GM03348 (cell line): Measurements from ENCODE around the gene DGKZ.

Source experiments
- DNase-seq: peaks from one replicate; pipeline ENCODE4 v3.0.0; 2012; ENCODE audit warnings: low spot score

The DGKZ gene

DNA sequence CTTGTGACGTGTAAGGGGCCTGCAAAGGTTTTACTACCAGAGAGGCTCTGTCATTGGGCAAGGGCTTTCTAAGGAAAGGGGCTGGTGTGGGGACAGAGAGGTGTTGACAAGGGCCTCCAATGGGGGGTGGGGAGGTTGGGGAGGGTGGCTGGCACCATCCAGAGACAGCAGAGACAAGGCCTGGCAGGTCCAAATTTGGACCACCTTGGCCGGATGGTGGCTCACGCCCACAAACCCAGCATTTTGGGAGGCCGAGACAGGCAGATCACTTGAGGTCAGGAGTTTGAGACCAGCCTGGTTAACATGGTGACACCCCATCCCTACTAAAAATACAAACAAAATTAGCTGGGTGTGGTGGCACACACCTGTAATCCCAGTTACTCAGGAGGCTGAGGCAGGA, 46.5 kb downstream of the DGKZ start:
- no peak for DNase-seq

DNA sequence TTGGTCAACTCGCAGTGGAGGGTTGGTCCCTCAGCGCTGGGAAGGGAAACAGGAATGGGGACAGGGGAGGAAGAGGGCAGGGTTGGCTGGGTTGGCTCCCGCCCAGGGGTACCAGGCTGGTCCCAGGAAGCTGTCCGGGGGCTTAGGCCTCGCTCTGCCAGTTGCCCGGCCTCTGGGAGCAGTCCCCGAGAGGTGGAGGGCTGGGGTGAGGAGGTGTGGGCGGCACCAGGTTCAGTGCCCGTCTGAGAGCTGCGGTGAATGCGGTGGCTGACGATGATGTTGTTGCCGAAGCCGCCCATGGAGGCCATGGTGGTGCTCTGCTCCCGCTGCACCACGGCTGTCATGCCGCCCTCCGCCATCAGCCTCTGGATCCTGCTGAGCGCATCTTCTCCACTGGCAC, 50.3 kb downstream of the DGKZ start:
- no peak for DNase-seq

DNA sequence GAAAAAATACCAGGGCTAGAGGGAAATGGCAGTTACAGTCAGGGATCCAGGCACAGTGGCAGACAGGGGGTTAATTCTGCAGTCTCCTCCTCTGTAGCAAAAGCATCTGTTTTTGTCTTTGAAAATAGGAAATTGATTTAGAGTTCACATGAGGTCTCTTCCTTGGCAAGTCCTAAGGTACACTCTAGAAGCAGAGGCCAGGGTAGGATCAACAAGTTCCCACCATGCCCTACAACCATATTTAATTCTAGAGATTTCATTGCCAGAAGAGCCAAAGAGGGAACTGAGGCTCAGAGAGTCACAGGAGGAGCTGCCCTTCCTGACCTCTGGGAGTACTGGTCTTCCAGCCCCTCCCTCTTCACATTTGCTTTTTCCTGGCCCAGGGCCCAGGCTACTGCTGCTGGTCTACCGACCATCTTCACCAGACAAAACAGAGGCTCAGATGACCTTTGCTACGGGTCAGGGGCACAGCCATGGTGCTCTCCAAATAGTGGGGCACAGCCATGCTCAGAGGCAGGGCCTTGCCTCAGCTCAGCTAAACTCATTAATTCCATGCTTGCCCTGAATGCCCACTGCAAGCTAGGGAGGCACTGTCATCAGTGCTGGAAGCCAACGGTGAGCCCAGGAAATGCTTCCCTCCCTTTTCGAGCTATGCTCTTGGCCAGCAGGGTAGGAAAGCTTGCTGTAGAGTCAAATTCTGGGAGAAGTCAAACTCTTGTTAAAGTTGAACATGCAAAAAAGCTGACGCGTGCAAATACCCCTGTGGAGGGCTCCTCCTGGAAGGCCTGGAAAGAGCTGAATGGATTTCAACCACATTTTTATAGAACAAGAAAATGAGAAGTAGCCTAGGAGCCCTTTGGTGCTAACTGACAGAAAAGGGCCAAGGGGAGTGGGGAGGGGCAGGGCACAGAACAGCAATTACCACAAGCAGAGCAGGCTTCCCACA, 56.0 kb downstream of the DGKZ start:
- no peak for DNase-seq

DNA sequence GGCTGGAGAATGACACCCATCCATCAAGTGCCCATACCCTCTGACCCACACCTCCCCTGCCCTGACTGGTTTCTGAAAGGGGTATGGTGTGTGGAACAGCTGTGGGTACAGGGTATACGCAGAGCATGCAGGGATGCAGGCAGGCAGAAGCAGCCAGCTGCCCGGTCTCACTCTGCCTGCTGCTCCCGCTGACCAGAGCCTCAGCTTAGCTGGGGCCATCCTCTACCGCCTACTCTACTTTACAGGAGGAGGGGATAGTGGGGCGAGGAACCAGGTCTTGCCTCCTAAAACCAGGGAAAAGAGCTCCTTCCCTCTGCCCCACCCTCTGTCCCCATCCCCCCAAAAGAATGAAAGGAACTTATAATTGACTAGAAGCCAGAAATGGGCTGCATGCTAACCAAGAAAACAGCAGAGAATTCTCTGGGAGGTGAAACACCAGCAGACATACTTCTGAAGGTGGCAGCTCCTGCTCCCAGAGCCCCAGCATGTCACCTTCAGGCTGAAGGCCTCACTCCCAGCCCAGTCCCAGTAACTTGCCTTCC, 57.3 kb downstream of the DGKZ start:
- DNase-seq: peak; percentile 58

DNA sequence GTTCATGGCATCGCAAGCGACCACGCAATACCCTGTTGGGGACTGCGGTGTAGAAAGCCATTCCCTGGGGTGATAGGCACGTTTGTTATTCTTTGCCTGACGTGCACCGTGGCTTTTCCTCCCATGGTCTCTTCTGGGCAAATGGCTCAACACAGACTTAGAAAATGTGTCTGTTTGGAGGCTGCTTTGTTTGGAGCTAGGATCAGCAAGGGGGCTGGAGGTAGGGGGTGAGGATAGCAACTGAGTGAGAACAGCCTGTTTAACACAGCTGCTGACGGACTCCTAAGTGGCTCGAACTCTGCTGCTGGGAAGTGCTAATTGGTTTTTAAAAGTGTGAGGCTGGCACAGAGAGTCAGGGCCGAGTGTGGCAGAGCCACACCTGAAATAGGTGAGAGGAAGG, 60.4 kb downstream of the DGKZ start:
- no peak for DNase-seq

DNA sequence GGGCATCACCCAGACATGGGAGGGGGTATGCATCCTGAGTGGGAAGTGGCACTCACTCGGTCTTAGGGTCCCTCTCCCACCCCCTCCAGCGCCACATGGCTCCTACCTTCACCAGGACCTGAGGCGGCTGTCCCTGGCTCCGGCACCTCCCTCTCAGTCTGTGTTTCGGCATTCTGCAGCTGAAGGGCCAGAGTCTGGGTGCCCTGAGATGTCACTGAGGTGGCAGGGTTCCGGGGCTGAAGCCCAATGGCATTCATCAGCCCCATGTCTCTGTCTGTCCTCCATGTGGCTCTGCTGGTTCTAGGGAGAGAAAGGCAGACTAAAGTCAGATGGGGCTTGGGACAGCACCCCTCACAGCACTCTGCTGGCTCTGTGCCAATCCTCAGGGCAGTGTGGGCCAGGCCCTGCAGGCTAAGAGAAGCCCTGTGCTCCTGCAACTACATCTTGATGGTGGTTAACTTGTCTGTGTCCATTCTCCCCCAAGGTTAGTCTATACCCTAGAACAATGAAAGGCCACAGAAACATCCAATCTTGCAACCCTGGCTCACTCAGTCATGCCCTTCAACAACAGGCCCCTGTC, 61.2 kb downstream of the DGKZ start:
- DNase-seq: no peak

DNA sequence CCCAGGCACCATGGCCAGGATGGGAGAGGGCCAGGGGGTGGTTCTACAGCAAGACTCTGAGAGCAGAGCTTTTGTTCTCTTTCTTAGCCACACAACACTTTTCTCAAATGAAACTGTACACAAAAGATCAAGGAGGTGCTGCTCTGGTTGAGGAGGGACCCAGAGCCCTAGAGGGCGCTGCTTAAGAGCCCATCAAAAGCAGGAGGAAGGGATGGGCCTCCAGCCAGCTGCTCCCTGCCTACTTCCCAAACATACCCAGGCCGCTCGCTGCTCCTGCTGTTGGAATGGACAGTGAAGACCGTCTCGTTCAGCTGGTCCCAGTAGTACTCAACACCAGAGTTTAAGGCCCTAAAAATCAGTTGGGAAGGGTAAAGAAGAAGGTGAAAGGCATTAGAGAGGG, 62.8 kb downstream of the DGKZ start:
- no peak for DNase-seq

DNA sequence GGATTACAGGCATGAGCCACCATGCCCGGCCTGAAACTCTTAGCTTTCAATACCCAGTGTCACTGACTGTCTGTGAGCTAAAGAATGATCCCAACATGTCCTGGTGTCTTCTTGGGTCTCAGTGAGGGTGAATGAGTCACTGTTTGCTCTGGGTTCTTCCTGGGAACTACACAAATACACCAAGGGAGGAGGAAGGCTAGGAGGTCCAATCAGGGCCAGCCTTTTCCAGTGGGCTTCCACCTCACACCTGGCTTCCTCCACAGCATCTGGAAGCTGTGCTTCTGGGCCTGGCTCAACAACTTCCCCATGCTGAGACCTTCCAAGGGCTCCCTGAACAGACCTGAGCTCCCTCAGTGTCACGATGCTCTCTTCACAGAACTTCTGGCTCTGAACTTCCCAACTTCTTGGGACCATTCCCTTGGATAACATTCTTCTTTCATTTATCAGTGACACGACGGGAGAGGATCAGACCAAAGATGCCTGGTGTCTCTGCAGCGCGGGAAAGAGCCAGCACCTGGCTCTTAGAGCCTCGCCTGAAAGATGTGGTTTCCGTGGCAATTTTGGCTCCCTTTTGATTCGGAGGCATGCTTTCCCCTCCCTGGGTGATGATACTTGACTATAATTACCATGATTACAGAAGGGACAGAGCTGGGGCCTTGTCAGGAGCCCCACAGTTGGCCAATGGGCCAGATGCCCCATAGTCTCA, 66.7 kb downstream of the DGKZ start:
- no peak for DNase-seq

DNA sequence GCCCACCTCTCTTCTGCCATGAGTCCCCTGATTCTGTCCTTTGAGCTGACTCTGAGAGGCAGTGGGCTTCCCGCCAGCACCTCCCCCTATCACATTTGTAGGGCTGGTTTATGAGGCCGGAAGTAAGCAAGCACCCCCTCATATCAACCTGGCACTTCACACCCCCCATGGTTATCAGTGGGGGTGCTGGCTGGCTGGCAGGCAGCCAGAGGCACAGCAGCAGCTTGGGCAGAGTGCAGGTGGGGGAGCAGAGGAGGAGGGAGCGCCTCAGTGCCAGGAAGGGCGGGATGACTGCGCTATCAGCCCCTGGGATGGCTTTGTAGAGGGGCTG, 67.2 kb downstream of the DGKZ start:
- no peak for DNase-seq

DNA sequence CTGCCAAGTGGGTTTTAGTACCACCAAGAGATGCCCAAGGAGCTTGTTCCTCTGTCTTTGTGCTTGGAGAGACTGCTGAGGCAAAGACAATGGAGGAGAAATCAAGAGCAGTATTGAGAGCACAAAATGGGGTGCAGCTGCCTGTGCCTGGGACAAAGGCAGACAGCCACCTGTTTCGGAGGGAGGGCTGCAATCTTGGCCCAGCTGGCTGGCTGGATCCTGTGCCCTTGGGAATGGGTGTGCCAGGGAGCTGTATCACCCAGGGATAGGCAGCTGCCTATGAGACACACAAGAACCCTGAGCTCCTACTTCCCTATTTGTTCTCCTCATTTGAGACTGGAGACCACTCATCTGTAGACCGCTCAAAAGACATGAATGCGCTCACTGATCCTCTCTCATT, 67.6 kb downstream of the DGKZ start:
- no peak for DNase-seq

DNA sequence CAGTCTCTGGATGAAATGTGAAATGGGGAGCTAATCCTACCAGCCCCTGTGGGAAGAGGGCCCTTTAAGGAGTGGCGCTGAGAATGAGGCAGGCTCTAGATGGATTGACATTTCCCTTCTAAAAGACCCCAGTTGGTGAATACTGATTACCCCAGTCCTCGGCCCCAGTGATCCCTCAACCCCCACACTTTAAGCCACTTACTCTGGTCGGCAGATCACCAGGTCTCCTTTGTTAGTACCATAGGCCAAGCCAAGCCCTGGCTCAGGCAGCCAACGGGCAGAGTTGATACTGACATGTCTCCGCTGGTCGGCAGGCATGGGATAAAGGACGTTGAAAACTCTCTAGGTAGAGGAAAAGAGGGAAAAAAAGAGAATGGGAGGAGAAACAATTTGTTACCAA, 70.4 kb downstream of the DGKZ start:
- no peak for DNase-seq

DNA sequence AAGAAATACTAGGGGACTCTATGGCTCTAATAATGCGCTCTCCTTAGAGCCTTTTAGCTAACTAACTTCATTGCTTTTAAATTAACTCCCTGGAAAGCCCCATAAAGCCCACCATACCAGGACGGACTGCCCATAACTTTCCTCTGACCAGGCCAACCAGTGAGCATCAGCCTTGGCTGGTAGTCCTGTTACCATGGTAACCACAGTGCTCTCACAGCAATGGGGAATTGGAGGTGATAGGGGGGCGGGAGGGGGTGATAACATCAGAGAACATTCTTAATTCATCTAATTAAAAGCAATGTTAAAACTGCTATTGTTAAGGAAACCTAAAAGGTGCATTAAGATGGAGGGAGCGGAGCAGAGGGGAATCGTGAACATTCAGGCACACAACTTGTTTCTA, 71.5 kb downstream of the DGKZ start:
- DNase-seq: no peak

DNA sequence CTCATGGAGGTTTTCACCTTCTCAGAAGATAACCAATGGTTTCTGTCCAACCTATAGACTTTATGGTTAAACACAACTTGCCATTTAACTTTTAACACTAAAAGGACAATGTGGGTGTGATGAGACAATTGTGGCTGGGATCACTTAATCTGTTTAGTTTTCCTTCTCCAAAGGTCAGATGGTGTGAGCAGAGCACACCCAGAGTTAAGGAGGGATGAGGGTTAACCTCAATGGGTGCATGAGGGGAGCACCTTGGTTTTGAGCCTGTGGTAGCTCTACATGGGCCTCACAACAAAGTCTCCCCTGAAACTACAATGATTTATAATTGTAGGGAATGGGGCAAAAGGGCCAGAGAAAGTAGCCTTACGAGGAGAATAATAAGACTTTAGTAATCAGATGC, 73.2 kb downstream of the DGKZ start:
- DNase-seq: no peak

DNA sequence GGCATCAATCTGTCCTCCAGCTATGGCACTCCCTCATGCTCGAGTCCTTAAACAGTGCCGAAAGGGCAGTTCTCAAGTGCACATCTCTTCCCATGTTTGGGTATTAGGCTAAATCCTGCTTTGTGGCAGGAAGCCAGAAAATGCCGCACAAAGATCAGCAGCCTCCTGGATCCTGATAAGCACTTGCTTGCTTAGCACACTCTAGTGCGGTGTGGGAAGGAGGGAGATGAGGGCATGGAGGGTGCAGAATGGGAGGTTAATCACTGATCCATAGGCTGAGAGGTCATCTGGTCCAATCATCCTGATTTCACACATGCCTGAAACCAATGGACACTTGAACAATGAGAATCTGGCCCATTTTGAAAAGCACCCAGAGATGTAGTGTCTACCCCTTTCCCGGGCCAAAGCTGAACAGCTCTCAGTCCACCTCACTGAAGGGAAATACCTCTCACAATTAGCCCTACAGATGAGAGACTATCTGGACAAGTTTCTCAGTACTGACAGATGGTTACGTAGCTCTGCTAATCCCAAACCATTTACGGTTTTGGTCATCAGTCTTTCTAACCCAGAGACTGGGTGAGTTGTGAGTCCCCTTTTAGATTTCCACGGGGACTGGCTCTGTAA, 74.1 kb downstream of the DGKZ start:
- DNase-seq: no peak

DNA sequence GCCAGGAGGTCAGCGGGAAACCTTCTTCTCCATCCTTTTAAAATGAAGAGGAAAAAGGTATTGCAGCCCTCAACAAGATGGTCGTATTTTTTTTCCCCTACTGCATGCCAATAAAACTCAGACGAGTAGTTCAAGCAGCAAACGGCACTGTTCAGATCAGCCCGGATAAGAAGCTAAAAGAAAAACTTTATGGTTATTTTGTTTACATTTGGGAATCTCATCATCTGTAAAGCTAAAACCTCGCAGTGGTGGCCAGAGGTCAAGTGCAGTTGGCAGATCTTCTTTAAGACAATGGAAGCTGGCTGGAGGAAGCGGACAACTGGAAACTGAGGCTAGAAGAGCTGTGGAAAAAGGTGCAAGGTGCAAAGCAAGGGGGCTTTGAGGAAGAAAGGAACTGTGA, 75.3 kb downstream of the DGKZ start:
- DNase-seq: no peak

DNA sequence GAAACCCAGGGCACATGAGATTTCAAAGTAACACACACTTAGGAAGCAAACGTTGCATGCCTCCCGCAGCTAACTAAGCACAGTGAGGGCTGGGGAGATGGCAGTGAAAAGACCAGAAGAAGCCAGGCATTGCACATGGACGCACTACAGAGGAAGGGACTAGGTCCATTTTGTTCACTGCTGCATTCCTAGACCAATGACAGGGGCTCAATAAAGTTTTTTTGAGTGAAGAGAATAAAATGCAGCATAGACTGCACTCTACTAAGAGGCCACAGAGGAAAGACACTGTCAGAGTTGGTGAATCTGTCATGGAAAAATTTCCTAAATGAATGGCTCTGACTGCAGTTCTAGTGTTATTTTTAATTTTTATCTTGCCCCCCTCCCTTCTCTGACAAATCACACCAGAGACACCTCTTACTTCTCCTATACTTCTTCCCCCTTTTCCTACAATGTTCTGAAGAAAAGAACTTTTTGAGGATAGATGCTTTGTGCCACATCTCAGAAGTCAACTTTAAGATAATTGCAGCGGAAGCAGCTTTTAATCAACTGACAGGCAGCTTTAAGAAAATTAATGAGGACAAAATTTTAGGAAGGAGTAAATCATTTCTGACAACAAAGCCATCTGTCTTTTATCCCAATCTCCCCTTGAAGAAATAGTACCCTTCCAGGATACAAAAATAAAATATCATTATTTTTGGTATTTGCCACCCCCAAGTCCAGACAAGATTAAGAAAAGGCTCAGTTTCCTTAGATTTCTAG, 79.1 kb downstream of the DGKZ start:
- DNase-seq: no peak

DNA sequence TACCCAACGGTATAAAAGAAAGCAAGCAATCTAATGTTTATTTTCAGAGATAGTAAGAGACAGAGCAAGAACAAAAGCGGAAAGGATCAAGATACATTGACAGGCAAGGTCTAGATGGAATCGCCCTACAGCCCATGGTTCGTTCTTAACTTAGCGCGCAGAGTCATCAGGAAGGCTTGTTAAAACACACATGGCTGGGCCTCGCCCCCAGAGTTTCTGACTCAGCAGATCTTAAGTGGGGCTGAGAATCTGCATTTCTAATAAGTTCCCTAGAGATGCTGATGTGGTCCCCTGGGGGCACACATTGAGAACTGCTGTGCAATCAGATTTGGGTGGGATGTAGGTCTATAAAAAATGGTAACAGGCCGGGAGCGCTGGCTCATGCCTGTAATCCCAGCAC, 80.1 kb downstream of the DGKZ start:
- no peak for DNase-seq

DNA sequence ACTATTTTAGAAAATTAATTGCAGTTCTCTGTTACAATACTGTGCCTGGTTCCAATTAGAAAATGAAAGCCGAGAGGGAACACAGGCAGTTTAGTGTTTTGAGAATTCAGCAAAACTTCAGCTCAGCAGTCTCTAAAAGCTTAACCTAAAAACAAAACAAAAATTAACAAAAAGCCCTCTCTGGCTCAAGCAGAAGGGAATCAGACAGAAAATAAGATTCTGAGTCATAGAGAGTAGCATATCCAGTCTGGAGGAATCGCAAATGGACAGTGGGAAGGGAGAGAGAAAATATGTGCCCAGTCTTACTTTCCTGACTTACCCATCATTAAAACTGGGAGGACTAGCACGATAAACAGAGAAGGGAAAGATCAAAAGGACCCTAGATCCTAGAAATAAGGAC, 82.5 kb downstream of the DGKZ start:
- peak; percentile 27 for DNase-seq
